Measurements from ENCODE around the gene ANKRD6. TPM values are rescaled to one million over a fixed set of nuclear protein-coding genes. Genes with fewer than 3 reads are reported as not detected.

The ANKRD6 gene
- total RNA-seq, 1 donor from 2014 or later, result 10.0 TPM

GRCh38 chr6:89669002-89669401, 236.1 kb downstream of the ANKRD6 start:
- no peak for TF ChIP-seq CTCF (IDR thresholded peaks at IDR 0.05; ENCODE audit: insufficient read depth, low read length, poor library complexity, severe bottlenecking)
- Histone ChIP-seq H3K4me3 (ENCODE audit: low read depth, low read length) (no peak overlapping the region), H3K36me3 (ENCODE audit: control insufficient read depth, insufficient read depth, low read length) (no peaks in the 10 kb centered on the region), H3K27me3 (ENCODE audit: control insufficient read depth, insufficient read depth, low read length) (no peaks in the 10 kb centered on the region)
- no peak for DNase-seq (ENCODE audit: low read depth)

- no peak for DNase-seq (ENCODE audit: low read depth)
- H3K4me3 ChIP-seq (ENCODE audit: low read depth, low read length), result no peak overlapping the region
- H3K36me3 ChIP-seq (ENCODE audit: control insufficient read depth, insufficient read depth, low read length), result no peaks in the 10 kb centered on the region
- no peak for TF ChIP-seq CTCF (IDR thresholded peaks at IDR 0.05; ENCODE audit: insufficient read depth, low read length, poor library complexity, severe bottlenecking)
- H3K27me3 ChIP-seq (ENCODE audit: control insufficient read depth, insufficient read depth, low read length), result no peaks in the 10 kb centered on the region
Observed at GRCh38 chr6:89670935-89671565, 238.1 kb downstream of the ANKRD6 start.

GRCh38 chr6:89675949-89676748, 243.2 kb downstream of the ANKRD6 start:
- Histone ChIP-seq H3K4me3 (ENCODE audit: low read depth, low read length) (no peak overlapping the region), H3K36me3 (ENCODE audit: control insufficient read depth, insufficient read depth, low read length) (peaks cover 1% of the 10 kb centered on the region), H3K27me3 (ENCODE audit: control insufficient read depth, insufficient read depth, low read length) (no peaks in the 10 kb centered on the region)
- DNase-seq (ENCODE audit: low read depth), result no peak
- TF ChIP-seq CTCF (IDR thresholded peaks at IDR 0.05; ENCODE audit: insufficient read depth, low read length, poor library complexity, severe bottlenecking), result no peak

DNA sequence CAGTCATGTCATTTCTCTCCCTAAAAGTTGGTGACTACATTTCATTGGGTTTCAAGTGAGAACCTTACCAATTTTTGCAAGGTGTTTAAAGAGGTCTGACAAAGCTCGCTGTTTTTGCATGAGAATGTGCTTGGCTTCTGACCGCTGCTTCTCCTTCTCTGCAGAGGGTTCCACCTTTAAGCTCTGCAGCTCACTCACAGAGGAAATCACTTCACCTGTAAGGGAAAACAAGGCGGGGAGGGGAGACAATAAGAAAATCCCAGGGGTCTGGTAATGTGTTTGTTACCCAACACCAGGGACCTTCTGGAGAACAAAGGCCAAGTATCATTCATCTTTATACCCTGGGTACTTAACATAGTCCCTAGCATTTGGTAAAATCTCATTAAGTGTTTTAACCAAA, 245.6 kb downstream of the ANKRD6 start:
- Histone ChIP-seq H3K4me3 (ENCODE audit: low read depth, low read length) (no peak overlapping the region), H3K27me3 (ENCODE audit: control insufficient read depth, insufficient read depth, low read length) (no peaks in the 10 kb centered on the region), H3K36me3 (ENCODE audit: control insufficient read depth, insufficient read depth, low read length) (peaks cover 2% of the 10 kb centered on the region)
- DNase-seq (ENCODE audit: low read depth), result no peak
- no peak for TF ChIP-seq CTCF (IDR thresholded peaks at IDR 0.05; ENCODE audit: insufficient read depth, low read length, poor library complexity, severe bottlenecking)

GRCh38 chr6:89679215-89680120, 246.5 kb downstream of the ANKRD6 start:
- no peak overlapping the region for H3K4me3 ChIP-seq (ENCODE audit: low read depth, low read length)
- peaks cover 2% of the 10 kb centered on the region for H3K36me3 ChIP-seq (ENCODE audit: control insufficient read depth, insufficient read depth, low read length)
- H3K27me3 ChIP-seq (ENCODE audit: control insufficient read depth, insufficient read depth, low read length), result no peaks in the 10 kb centered on the region
- no peak for DNase-seq (ENCODE audit: low read depth)
- no peak for TF ChIP-seq CTCF (IDR thresholded peaks at IDR 0.05; ENCODE audit: insufficient read depth, low read length, poor library complexity, severe bottlenecking)

Measured in kidney epithelial cell (primary cell).